ENCODE measurements around the gene INTS13. TPM values are rescaled to one million over a fixed set of nuclear protein-coding genes. Genes with fewer than 3 reads are reported as not detected.

The INTS13 gene
- total and polyA plus RNA-seq, 8 donors = 16.9 to 29.6 (median 21.1) TPM

DNA sequence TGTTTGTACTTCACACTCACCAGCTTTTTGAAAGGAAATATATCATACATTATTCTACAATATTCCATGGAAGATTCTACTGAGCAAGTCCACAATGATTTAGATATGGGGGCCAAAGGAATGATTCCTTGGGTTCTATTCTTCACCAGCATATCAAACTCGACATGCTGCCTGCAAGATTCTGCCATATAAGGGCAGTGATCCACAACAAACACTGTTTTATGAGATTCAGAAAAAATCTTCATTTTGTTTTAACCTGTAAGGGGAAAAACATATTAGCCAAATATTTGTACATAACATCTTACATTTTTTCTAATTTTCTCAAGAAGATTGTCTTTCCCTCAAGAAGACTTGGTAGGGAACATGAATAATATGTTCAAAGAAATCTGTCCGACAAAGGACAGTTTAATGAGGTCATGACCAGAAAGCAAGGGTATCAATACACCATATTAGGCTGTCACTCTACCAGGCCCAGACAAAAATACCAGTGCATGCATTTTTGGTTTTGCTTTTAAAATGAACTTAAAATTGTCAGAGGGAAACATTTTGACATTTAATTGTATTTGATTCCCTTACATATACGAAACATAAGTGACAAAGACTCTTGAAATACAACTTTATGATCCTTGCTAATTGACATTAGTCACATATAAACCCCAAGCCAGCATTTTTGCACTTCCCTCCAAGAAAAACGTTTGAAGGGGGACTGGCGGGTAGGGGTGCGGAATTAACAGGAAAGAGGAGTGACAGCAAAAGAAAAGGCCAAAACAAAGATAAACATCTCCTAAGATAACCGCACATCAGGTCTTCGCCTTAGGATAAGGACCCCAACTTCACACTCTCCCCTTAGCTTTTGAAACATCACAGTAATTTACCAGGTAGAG, 980 bp downstream of the INTS13 start:
- intact Hi-C loops (cut with DNase I; ENCODE audit: low total_unique reads) = no loop called here
- DNase-seq = peak in 1 of 2 donors; percentile 12
- 14 to 20% (median 19%) methylated on average over 8 of the region's 8 CpGs for WGBS, 5 donors
- peak overlapping the region in 4 of 5 donors; percentile 94 to 97 (median 96) for H3K27ac ChIP-seq
- peaks cover 22 to 54% (median 39%) of the 10 kb centered on the region in 4 donors for H3K4me1 ChIP-seq
- H3K27me3 ChIP-seq = no peaks in the 10 kb centered on the region
- TF ChIP-seq EP300 (IDR thresholded peaks at IDR 0.05) (no peak), POLR2A (IDR thresholded peaks at IDR 0.05) (no peak), POLR2AphosphoS5 (IDR thresholded peaks at IDR 0.05) (no peak)
- TF ChIP-seq, protein P1, sequence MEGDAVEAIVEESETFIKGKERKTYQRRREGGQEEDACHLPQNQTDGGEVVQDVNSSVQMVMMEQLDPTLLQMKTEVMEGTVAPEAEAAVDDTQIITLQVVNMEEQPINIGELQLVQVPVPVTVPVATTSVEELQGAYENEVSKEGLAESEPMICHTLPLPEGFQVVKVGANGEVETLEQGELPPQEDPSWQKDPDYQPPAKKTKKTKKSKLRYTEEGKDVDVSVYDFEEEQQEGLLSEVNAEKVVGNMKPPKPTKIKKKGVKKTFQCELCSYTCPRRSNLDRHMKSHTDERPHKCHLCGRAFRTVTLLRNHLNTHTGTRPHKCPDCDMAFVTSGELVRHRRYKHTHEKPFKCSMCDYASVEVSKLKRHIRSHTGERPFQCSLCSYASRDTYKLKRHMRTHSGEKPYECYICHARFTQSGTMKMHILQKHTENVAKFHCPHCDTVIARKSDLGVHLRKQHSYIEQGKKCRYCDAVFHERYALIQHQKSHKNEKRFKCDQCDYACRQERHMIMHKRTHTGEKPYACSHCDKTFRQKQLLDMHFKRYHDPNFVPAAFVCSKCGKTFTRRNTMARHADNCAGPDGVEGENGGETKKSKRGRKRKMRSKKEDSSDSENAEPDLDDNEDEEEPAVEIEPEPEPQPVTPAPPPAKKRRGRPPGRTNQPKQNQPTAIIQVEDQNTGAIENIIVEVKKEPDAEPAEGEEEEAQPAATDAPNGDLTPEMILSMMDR (IDR thresholded peaks at IDR 0.05) = no peak
- H3K4me3 ChIP-seq = peak overlapping the region; percentile 70 to 90 (median 86)
- H3K9me3 ChIP-seq = no peaks in the 10 kb centered on the region
- peaks cover 0 to 16% (median 6%) of the 10 kb centered on the region in 4 donors for H3K36me3 ChIP-seq

DNA sequence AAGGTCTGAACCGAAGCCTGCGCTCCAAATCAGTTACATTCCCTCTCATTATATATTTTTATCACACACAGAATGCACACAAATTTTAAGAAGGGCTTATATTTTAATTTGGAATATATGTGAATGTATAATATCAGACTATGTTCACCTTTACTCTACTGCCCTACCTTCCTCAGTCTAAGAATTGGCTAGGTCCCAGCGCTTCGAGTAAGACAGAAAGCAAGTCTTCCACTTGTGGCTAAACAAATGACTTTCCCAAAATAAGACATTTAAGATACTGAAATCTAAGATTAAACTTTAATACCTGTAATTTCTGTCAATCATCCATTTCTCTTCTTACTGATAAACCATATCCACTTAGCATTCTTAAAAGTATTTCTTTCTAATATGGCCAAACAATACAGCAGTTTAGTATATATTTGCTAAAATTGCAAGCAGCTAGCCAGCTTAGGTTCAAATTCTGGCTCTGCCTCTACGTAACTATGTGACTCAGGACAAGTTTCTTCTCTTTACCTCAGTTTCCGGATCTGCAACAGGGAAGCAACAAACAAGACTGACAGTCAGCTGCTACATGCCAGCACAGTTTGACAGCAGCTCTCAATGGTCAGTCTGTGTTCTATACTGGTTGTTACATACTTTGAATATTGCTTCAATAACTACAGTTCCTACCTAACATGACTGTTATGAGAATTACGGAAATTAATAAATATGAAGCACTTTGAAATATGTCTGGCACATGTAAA, 2.0 kb downstream of the INTS13 start:
- Histone ChIP-seq H3K27me3 (no peaks in the 10 kb centered on the region), H3K9me3 (no peaks in the 10 kb centered on the region), H3K27ac (peak overlapping the region in 2 of 5 donors; percentile 20 to 38), H3K4me3 (no peak overlapping the region), H3K36me3 (peaks cover 0 to 26% (median 12%) of the 10 kb centered on the region in 4 donors), H3K4me1 (peaks cover 12 to 44% (median 33%) of the 10 kb centered on the region in 4 donors)
- TF ChIP-seq EP300 (IDR thresholded peaks at IDR 0.05) (no peak), POLR2AphosphoS5 (IDR thresholded peaks at IDR 0.05) (no peak), POLR2A (IDR thresholded peaks at IDR 0.05) (no peak)
- TF ChIP-seq, protein P1 (IDR thresholded peaks at IDR 0.05) = no peak
- 67 to 73% (median 67%) methylated on average over 7 of the region's 7 CpGs for WGBS, 5 donors
- DNase-seq = peak in 1 of 2 donors; percentile 26
- intact Hi-C loops (cut with DNase I; ENCODE audit: low total_unique reads) = no loop called here

DNA sequence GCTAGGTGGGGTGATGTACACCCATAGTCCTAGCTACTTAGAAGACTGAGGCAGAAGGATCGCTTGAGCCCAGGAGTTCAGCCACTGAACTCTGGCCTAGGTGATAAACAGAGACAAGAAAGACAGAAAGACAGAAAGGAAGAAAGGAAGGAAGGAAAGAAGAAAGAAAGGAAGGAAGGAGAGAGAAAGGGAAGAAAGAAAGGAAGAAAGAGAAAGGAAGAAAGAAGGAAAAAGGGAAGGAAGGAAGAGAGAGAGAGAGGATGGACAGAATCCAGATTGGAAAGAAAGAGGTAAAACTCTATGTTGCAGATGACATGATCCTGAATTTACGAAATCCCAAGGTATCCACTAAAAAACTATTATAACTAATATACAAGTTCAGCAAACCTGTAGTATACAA, 8.2 kb downstream of the INTS13 start:
- DNase-seq = no peak
- no peaks in the 10 kb centered on the region for H3K4me1 ChIP-seq
- WGBS, 5 donors = 95 to 100% (median 97%) methylated on average over 2 of the region's 2 CpGs
- no peak for TF ChIP-seq POLR2AphosphoS5 (IDR thresholded peaks at IDR 0.05)
- TF ChIP-seq EP300 (IDR thresholded peaks at IDR 0.05) = no peak
- no peak for TF ChIP-seq POLR2A (IDR thresholded peaks at IDR 0.05)
- TF ChIP-seq, protein P1 (IDR thresholded peaks at IDR 0.05) = no peak
- H3K4me3 ChIP-seq = no peak overlapping the region
- intact Hi-C loops (cut with DNase I; ENCODE audit: low total_unique reads) = no loop called here
- peaks cover 18 to 66% (median 53%) of the 10 kb centered on the region in 4 donors for H3K36me3 ChIP-seq
- no peaks in the 10 kb centered on the region for H3K9me3 ChIP-seq
- no peak overlapping the region for H3K27ac ChIP-seq
- H3K27me3 ChIP-seq = no peaks in the 10 kb centered on the region

DNA sequence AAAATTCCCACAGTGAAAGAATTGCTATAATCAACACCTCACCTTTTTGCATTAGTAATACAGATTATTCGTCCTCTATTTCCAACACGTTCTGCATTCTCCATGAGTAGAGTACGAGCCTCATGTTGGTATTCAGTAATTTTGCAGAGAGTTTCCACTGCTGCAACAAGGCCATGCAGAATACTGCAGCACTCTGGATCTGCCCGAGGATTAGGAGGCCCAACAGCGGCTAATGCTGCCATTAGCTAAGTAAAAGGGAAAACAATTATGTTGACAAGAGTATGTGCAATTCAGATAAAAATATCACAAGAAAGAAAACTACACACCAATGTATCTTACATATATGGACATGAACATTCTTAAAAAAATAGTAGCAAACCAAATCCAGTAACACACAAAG, 9.1 kb downstream of the INTS13 start:
- DNase-seq = no peak
- TF ChIP-seq, protein P1 (IDR thresholded peaks at IDR 0.05) = no peak
- TF ChIP-seq EP300 (IDR thresholded peaks at IDR 0.05) (no peak), POLR2A (IDR thresholded peaks at IDR 0.05) (no peak), POLR2AphosphoS5 (IDR thresholded peaks at IDR 0.05) (no peak)
- intact Hi-C loops (cut with DNase I; ENCODE audit: low total_unique reads) = no loop called here
- Histone ChIP-seq H3K27ac (no peak overlapping the region), H3K27me3 (no peaks in the 10 kb centered on the region), H3K36me3 (peaks cover 18 to 74% (median 61%) of the 10 kb centered on the region in 4 donors), H3K9me3 (no peaks in the 10 kb centered on the region), H3K4me3 (no peak overlapping the region), H3K4me1 (no peaks in the 10 kb centered on the region)
- WGBS, 5 donors = 90 to 96% (median 93%) methylated on average over 5 of the region's 5 CpGs
